ENCODE data around the gene ZNRF2. TPM values are rescaled to one million over a fixed set of nuclear protein-coding genes. Genes with fewer than 3 reads are reported as not detected.

The ZNRF2 gene
- total and polyA plus RNA-seq, 2 donors (not counting 3 experiments of a cell fraction or from before 2014, with no cell fraction given): 1.4 to 5.9 TPM

DNA sequence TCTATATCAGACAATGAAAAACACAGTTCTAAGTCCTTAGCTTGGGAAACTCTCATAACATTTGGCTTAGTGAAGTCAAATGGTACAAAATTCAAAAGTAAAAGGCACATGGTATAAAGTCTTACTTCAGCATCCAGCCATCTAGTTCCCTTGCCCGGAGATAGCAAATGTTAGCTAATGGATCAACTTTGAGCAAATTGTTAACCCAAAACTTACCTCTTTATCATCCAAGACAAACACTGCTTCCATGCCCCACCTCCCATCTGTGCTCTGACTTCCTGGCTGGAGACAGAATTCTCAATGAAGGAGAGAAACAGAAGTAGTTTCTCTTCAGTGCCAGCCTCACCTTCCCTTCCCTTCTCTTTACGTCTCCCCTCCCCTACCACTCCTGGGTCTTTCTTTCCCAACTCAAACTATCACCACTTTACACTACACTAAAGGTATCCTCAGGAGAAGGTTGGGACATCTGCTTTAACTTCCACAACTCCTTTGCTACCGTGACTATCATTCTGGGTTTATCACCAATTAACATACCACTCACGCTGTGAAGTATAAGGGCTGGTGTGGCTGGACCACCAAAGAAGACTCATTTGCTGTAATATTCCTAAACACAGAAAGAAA lies 21.2 kb upstream of the ZNRF2 start:
- no peaks in the 10 kb centered on the region for H3K79me2 ChIP-seq (ENCODE audit: control insufficient read depth, insufficient read depth, low read length)
- no peaks in the 10 kb centered on the region for H3K9me1 ChIP-seq (replicated peaks; ENCODE audit: control insufficient read depth, extremely low read depth, insufficient read depth, low read length)
- ChIA-PET POLR2A (no interaction called here), CTCF (interaction anchor here (1.6 to 1.9 kb wide), 2 partner anchors 12 to 99 kb away, joined by 3 to 7 read pairs; no protein-coding TSS in a partner anchor)
- peaks cover 3 to 7% of the 10 kb centered on the region in 2 experiments for H3K27me3 ChIP-seq (ENCODE audit: control insufficient read depth in 2 of 2, insufficient read depth in 2 of 2, low read length in 2 of 2)
- no peak overlapping the region for H3K4me3 ChIP-seq (replicated peaks in 1 of 3; ENCODE audit: insufficient read depth in 1 of 3, low read depth in 1 of 3, low read length in 3 of 3)
- dilution Hi-C loops (cut with MboI; ENCODE audit: extremely low pct_ligation_motif_present, low sequenced_read_pairs) (no loop called here), intact Hi-C loops (cut with micrococcal nuclease) (no loop called here)
- H3K36me3 ChIP-seq (ENCODE audit: control insufficient read depth in 2 of 2, extremely low read depth in 1 of 2, insufficient read depth in 2 of 2, low read length in 2 of 2): no peaks in the 10 kb centered on the region
- TF ChIP-seq GATA2 (IDR thresholded peaks at IDR 0.05; ENCODE audit: insufficient read depth, insufficient read length, low read depth, low read length) (no peak), MYC (IDR thresholded peaks at IDR 0.05; ENCODE audit: low read depth, low read length) (no peak), JUN (IDR thresholded peaks at IDR 0.05; ENCODE audit: borderline replicate concordance, insufficient read depth, insufficient read length, low read depth) (no peak), POLR2AphosphoS5 (IDR thresholded peaks at IDR 0.05; ENCODE audit: insufficient read depth, low read depth, low read length) (no peak), POLR2A (IDR thresholded peaks at IDR 0.05; ENCODE audit: low read depth, low read length) (no peak), FOS (IDR thresholded peaks at IDR 0.05; ENCODE audit: borderline replicate concordance, insufficient read depth, low read length) (no peak), EZH2 (IDR thresholded peaks at IDR 0.05; ENCODE audit: borderline replicate concordance, low read depth, low read length, severe bottlenecking) (no peak)
- TF ChIP-seq, protein P1, sequence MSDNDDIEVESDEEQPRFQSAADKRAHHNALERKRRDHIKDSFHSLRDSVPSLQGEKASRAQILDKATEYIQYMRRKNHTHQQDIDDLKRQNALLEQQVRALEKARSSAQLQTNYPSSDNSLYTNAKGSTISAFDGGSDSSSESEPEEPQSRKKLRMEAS (IDR thresholded peaks at IDR 0.05; ENCODE audit: insufficient read depth, insufficient read length): no peak
- TF ChIP-seq, protein P2, sequence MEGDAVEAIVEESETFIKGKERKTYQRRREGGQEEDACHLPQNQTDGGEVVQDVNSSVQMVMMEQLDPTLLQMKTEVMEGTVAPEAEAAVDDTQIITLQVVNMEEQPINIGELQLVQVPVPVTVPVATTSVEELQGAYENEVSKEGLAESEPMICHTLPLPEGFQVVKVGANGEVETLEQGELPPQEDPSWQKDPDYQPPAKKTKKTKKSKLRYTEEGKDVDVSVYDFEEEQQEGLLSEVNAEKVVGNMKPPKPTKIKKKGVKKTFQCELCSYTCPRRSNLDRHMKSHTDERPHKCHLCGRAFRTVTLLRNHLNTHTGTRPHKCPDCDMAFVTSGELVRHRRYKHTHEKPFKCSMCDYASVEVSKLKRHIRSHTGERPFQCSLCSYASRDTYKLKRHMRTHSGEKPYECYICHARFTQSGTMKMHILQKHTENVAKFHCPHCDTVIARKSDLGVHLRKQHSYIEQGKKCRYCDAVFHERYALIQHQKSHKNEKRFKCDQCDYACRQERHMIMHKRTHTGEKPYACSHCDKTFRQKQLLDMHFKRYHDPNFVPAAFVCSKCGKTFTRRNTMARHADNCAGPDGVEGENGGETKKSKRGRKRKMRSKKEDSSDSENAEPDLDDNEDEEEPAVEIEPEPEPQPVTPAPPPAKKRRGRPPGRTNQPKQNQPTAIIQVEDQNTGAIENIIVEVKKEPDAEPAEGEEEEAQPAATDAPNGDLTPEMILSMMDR (IDR thresholded peaks at IDR 0.05; ENCODE audit: extremely low read depth in 1 of 2, insufficient read depth in 1 of 2, low read depth in 1 of 2, low read length in 2 of 2): no peak
- no peak for FAIRE-seq
- no peak overlapping the region for H3K27ac ChIP-seq (ENCODE audit: insufficient read depth, low read depth, low read length)
- no peaks in the 10 kb centered on the region for H4K20me1 ChIP-seq (replicated peaks; ENCODE audit: control insufficient read depth, extremely low read depth, insufficient read depth, low read length)
- H3K4me2 ChIP-seq (ENCODE audit: insufficient read depth, low read length): no peak overlapping the region
- no peak overlapping the region for H2AFZ ChIP-seq (ENCODE audit: low read depth, low read length)
- H3K9me3 ChIP-seq (replicated peaks; ENCODE audit: control insufficient read depth, insufficient read depth, low read length): no peaks in the 10 kb centered on the region
- H3K9ac ChIP-seq (replicated peaks; ENCODE audit: extremely low read depth, insufficient read depth, low read length): no peak overlapping the region
- DNase-seq (ENCODE audit: low read depth, low spot score): no peak
- no TSS peak for BruUV-seq (replicated peaks)
- H3K4me1 ChIP-seq (ENCODE audit: control insufficient read depth, extremely low read depth, insufficient read depth, low read length): no peaks in the 10 kb centered on the region

Data from endothelial cell of umbilical vein (primary cell).